Erythroblast (primary cell): Measurements from ENCODE around the gene CPLX1.

Experiments
- GATA1 ChIP-seq: IDR thresholded peaks from 2 replicates; pipeline ENCODE4 v1.6.1; 2011; ENCODE audit warnings: low read depth, mild to moderate bottlenecking, control low read depth, low read length, moderate library complexity
- POLR2A ChIP-seq: IDR thresholded peaks from 2 replicates; pipeline ENCODE4 v1.6.1; 2011; ENCODE audit warnings: mild to moderate bottlenecking, low read length

- no peak for TF ChIP-seq POLR2A
- no peak for TF ChIP-seq GATA1
Observed at GRCh38 chr4:845233-845835, 19.4 kb upstream of the CPLX1 start.
